ENCODE results near the gene PIK3IP1. TPM values are rescaled to one million over a fixed set of nuclear protein-coding genes. Genes with fewer than 3 reads are reported as not detected.
A peak's percentile ranks its signal among the peaks of the same experiment; 100 is the strongest.
"Not testable (repeated sequence)": the region's sequence is repeated elsewhere in the genome, so short reads cannot be mapped to it uniquely, and the experiment has no call there.

PIK3IP1 gene, protein sequence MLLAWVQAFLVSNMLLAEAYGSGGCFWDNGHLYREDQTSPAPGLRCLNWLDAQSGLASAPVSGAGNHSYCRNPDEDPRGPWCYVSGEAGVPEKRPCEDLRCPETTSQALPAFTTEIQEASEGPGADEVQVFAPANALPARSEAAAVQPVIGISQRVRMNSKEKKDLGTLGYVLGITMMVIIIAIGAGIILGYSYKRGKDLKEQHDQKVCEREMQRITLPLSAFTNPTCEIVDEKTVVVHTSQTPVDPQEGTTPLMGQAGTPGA
- 3.2 TPM for total RNA-seq

DNA sequence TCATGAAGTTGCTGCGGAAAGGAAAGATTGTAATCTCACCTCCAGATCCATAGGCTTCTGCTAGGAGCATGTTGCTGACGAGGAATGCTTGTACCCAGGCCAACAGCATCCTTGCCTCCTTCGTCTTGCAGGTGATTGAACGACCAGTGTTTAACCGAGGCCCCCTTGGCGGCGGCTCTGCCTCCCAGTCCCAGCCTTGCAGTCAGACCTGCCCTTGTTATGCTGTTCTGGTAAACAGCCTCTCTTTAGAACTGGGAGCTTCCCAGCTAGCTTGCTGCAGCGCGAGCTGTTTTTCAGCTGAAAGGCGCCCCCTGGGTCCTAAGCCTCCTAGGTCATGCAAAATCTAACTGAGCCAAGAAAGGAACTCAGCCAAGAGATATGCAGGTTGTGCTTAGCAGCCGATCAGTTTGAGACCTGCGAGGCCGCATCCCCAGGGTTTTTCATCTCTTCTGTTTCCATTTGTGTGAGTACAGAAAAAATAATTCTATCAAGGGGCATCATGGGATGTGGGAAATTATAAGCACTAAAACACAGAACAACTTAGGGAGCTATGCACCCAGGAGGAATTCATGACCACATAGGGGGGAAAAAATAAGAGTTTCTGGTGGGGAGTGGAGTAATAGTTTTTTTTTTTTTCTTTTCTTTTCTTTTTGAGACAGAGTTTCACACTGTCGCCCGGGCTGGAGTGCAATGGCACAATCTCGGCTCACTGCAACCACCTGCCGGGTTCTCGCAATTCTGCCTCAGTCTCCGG is at the start of gene PIK3IP1:
Gene PIK3IP1, minus strand, starts transcription at position 253 of the 754 bp plus-strand sequence. Its CDS starts 144 bp downstream, at position 109.
- DNase-seq (ENCODE audit: low spot score) (peak; percentile 88), ATAC-seq (peak; percentile 84)

DNA sequence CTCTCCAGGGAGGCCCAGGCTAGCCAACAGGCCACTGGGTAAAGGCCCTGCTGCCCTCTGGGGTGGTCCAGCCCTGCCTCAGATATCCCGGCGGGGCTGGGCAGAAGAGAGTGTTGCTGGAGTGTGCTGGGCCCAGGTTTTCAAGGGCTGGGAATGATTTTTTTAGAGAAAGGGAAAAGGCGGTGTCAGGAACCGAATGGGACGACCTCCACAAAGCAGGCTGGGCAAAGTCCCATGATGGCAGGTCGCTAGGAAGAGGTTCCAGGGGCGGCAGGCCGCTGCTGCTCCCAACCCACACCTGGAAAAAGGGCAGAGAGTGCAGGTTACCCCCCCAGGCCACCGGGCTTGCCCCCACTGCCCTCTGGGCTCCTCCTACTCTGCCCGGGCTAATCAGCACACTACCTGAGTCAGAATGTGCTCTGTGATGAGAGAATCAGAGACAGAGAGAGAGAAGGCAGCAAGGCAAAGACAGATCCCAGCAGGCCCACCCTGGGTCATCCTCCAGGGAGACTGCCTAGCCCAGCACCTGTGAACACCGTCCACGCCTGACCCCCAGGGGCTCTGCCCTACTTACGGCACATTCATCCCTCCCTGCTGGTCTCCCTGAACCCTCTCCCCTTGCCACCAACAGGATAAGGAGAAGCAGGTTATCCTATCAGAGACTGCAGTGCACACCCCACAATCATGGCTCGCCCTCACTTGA is 49.2 kb upstream of the PIK3IP1 start:
- DNase-seq (ENCODE audit: low spot score) (no peak), ATAC-seq (no peak)

DNA sequence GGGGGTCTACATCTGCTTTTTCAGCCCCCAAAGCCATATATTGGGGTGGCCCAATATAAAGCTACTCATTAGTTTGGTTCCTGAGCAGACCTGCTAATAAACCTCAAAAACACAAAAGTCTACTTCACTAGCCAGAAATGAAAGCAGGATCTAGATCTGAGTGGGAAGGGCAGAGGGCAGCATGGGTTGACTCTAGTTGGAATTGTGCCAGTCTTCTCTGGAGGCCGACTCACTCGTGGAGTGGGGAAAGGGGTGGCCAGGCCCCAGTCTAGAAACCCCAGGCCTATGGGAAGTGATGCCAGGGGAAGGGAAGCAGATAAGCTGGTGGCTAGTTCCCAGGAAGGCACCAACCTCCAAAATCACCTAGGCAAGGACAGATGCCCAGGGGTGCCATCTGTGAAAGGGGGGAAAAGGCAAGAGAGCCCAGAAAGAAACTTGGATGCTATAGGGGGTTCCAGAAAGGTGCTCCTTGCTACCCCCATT is 48.5 kb upstream of the PIK3IP1 start:
- DNase-seq (ENCODE audit: low spot score), result no peak
- ATAC-seq, result no peak

DNA sequence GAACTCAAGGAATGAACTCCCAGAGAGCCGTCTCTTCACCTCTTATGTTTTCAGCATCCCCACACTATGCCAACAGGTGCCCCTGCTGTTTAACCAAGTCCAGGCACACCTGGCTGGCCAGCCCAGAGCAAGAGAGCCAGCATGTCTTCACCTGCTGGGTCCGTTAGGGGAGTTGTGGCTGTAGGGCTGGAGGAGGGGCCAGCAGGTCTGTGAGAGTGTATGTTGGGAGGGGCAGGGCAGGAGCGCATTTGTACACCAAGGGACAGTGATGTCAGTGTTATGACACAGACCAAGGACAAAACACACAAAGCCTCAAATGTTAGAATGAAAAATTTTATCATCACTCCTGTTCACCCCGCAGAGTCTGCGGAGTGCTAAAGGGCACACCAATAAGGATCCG is 48.1 kb upstream of the PIK3IP1 start:
- DNase-seq (ENCODE audit: low spot score) (no peak), ATAC-seq (no peak)

DNA sequence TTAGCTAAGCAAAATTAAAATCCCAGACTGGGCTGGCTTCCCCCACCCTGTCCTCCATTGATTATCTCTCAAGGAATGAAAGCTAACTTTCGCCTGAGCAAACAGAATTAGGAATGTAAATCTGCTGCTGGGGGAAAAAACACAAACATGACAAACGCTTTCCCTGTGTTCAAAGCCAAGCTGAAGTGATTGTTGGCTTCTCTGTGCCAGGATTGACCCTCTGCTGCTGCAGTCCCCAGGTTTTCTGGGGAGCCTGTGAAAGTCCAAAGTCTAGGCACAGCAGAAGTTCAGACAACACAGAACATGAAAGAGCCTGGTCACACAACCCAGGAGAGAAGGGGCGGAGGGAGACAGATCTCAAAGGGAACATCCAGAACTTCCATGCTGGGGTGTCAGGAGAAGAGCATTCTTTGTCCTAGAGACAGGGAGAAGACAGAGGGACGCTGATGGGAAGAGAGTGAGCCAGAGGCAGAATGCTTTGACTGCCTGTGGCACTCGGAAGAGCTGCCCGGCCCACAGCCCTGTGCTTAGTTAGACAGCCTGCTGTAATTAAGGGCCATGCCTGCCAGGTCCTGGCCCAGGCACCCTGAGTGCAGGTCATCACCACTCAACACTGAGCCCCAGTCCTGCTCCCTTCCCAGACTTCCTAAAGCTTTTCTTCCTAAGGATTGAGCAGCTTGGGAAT is 47.0 kb upstream of the PIK3IP1 start:
- ATAC-seq, result peak; percentile 10

DNA sequence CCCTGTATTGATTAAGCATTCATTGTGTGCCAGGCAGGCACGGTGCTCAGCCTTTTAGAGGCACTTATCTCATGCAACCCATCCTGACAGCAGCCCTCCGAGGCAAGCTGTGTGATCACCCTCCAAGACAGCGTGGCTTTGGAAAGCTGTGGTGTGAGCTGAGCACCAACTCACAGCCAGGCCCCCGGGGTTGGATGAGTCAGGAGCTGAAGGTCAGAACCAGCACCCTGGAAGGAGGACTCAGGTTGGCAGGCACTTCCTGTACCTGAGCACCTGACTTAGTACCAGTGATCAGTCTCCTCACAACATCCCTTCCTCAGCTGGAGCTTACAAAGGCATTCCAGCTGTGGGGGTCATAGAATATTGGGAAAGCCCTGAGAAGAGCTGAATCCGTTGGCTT is 44.9 kb upstream of the PIK3IP1 start:
- ATAC-seq (no peak), DNase-seq (ENCODE audit: low spot score) (no peak)

More for the DNA sequence above, 47.0 kb upstream of the PIK3IP1 start:
- no peak for DNase-seq (ENCODE audit: low spot score)

DNA sequence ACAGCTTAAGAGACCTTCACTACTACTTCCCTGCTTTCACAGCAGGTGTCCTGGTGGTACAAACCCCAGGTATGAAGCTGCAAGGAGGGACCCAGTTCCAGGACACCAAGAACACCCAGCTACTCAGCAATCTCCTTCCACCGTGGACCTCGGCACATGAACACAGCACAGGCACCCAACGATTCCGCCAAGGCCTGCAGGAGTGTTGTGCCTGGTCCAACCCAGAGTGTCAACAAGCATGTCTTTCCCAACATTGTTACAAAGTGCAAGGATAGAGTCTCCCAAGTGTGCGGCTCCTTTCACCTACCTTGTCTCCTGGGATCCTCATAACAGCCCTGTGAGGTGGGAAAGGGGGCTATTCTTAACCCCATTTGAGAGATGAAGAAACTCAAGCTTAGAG is 42.0 kb upstream of the PIK3IP1 start:
- peak; percentile 83 for ATAC-seq

DNA sequence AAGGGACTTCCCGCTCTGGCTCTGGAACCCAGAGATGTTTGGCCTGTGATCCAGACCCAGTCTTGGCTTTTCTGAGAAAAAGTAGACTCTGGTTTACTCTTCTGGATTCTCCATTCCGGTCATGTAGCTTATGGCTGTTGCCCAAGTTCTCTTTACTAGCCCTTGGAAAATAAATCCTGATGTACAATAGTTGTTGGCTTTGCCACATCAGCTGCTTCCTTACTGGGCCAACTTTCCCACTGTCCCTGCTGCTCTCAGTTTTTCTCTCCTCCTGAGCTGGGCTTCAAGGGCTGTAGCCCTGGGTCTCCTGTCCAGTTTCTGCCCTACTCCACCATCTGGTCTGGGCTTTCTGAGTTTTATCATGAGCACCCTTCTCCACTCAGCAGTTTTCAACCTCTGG is 41.4 kb upstream of the PIK3IP1 start:
- ATAC-seq, result no peak
- no peak for DNase-seq (ENCODE audit: low spot score)

More for the DNA sequence above, 42.0 kb upstream of the PIK3IP1 start:
- DNase-seq (ENCODE audit: low spot score), result peak; percentile 62

DNA sequence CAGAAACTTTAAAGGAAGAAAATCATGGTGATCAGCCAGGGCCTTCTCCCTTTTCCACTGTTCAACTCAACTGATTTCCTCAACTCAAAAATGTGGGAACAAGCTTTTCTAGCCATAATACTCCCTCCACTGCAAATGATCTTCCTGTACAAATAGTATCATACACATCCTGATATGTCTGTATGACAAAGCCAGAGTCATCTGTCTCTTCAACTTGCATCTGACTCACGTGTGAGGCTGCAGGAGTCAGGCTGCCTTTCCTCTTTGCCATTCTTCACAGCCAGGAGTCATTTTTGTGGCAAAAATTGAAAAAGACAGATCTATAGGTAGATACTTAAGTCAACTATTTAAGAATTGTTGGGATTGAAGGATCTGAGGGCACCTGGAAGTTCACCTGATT is 40.6 kb upstream of the PIK3IP1 start:
- DNase-seq (ENCODE audit: low spot score) (no peak), ATAC-seq (no peak)

DNA sequence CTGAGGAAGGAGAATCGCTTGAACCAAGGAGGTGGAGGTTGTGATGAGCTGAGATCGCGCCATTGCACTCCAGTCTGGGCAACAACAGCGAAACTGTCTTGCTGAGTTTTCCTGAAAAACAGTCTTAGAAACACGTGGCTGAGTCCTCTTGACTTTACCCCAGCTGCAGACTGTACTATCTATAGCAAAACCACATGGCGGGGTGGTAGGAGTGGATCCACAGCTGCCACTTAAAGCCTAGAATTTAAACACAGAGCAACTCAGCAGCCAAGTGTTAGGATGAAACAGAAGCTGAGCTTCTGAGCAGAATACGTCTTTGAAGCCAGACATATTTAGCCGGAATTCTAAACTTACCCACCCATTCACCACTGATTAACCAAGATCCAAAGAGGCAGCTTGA is 39.7 kb upstream of the PIK3IP1 start:
- ATAC-seq (no peak), DNase-seq (ENCODE audit: low spot score) (no peak)

DNA sequence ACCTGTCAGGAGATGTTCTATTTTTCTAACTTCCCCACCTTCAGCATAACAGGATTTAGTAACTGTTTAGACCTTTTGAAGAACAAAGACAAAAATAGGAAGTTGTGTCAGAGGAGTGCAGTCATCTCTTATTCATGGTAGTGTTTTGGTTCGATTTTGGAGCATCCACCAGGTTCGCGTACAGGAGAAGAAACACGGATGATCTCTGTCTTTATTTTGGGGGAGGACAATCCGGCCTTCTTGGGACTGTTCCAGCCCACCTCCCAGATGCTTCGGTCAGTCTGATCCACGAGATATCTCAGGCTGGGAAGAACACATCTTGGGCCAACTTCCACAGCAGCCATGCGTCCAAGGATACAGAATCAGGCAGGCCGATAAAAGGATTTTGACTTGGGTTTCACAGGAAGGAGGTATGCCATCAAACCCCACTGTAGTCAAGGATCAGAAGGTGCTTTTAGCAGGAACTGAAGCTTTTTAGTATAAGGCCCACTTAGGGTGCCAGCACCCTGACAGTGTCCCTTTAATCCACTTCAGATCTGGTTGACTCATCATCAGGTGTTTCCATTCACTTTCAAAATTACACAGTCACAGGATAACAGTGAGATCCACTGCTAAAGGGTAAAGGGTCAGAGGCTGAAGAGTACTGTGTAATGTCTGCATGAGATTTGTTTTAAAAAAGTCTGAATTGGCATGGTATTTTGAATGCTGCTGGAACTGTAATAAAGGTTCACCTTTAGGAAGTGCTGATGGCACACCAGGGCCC is 37.3 kb upstream of the PIK3IP1 start:
- no peak for DNase-seq (ENCODE audit: low spot score)
- ATAC-seq, result peak; percentile 13

DNA sequence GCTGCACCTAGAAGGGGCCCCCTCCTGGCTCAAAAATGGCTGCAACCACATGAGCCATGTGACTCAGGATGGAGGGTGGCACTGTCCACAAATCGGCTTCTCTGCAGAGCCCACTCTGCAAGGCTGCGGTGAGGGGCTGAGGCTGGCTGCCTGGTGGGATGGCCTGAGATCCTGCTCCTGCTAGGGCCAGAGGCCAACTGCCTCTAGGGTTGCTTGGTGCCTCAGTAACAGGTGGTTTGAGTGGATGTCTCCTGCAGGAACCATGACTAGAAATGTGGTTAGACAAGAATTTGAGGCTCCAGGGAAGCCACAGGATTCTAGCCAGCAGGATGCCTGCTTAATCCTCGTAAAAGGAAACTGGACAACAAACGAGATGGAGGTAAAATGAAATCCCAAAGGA is 36.7 kb upstream of the PIK3IP1 start:
- no peak for ATAC-seq
- no peak for DNase-seq (ENCODE audit: low spot score)

DNA sequence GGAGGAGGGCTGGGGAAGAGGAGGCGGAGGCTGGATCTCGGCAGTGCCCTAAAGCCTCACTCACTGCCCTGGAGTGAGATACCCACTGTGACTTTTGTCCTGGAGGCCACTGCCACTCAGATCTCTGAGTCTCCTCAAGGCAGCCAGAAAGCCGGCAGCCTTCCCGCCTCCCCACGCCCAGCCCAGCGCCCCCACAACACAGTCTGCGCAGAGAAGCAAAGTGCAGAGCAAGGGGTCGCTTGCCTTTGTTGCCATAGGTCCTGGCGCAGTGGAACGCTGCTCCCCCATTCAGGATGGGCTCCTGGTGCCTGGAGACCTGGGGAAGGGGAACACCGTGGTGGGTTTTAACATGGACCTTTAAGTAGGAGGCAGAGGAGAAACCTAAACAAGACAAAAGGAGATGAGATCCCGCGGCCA is 36.3 kb upstream of the PIK3IP1 start:
- DNase-seq (ENCODE audit: low spot score) (no peak), ATAC-seq (no peak)

DNA sequence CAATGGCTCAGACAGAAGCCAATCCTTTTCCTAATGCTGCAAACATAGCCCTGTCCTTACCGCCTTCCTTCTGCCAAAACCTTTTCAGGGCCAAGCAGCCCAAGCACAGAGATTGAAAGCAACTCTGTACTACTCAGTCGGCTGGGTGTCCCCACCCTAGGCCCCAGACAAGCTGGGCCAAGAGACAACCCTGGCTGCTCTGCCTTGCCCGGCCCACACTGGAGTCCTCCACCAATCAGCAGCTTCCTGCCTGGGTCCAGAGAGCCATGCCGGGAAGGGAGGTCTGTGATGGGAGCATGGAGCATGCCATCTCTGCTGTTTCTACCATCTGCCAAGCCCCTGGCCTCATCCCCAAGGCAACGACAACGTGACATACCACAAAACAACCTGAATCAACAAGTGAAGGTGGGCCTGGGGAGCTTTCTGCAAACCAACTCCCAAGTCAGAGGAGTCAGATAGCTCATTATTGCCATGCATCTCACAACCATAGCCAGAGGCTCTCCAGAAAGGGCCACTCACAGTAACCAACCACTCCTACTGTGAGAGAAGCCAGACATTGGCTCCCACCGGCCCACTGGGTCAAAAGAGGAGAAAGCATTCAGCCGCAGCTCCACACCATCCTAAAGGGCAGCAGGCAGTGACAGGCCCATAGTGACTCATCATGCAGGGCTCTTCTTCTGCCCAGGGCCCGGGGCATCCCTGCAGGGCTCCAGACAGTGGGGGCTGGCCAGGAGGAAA is 35.7 kb upstream of the PIK3IP1 start:
- DNase-seq (ENCODE audit: low spot score) (no peak), ATAC-seq (no peak)

DNA sequence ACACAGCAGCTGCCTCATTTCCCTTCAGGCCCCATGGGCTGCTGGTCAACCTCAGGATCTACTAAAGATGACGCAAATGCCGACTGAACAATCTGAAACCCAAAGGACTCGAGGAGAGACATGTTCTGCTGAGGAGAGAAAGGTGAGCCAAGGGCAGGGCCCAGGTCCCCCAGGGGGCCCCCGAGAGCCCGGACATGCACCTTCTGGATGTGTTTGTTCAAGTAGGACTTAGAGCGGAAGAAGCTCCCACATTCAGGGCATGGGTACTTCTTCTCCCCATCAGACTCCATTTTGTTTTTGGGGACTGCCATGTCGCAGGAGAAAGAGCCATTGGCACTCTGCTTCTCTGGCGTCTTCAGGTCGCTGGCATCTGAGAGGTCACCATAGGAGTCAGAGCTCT is 34.6 kb upstream of the PIK3IP1 start:
- no peak for ATAC-seq
- no peak for DNase-seq (ENCODE audit: low spot score)

DNA sequence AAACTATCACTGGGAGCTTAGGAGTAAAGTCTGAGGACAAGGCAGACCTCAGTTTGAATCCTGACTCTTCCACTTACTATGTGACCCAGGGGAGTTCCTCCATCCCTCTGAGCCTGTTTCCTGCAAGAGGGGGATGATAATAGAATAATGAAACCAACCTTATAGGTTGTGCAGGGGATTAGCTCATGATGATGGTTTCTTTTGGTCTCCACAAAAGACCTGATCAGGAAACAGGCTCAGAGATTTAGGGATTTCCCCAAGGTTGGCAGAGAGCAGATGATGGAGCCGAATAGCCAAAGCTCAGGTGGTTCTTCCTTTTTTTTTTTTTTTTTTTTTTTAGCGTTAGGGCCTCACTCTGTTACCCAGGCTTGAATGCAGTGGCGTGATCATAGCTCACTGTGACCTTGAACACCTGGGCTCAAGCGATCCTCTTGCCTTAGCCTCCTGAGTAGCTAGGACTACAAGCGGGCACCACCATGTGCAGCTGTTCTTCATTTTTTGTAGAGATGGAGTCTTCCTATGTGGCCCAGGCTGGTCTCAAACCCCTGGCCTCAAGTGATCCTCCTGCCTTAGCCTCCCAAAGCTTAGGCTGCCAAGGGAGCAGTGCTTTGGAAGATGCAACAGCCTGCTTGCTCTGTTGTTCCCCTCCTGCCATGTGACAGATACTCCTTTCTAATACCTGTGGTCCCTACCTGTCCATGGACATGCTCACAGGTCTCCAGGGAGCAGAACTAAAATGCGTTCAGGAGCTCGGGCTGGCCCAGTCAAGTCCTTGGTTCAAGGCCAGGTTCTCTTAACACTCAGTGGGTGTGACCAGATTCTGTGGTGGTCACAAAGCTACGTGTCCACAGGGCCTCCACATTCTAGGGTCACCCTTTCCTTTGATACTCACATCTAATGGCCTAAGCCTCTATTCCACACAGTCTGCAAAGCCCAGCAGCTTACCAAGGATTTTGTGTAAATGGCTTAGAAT is 31.6 kb upstream of the PIK3IP1 start:
- DNase-seq (ENCODE audit: low spot score), result no peak
- ATAC-seq, result no peak

DNA sequence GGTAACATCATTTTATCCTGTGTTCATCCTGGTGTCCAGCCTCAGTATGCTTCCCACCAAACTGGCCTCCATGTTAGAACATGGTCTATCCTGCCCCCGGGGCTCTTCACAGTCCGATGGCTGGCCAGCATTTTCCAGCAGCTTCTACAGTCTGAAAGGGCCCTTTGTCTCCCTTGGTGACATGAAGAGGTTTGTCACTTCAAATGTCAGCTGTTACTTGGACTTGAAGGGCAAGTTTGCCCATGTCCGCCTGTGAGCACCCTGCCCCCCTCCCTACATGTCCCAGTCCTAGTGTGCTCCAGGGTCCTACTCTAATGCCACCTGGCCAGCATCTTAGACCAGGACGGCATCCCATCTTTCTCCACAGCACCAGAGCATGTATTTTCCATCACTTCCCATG is 29.1 kb upstream of the PIK3IP1 start:
- DNase-seq (ENCODE audit: low spot score) (no peak), ATAC-seq (no peak)

DNA sequence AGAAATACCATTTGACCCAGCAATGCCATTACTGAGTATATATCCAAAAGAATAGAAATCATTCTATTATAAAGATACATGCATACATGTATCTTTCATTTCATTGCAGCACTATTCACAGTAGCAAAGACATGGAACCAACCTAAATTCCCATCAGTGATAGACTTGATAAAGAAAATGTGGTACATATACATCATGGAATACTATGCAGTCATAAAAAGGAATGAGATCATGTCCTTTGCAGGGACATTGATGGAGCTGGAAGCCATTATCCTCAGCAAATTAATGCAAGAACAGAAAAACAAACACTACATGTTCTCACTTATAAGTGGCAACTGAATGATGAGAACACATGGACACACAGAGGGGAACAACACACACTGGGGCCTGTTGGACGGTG is 21.9 kb upstream of the PIK3IP1 start:
- DNase-seq (ENCODE audit: low spot score); ATAC-seq: not testable (repeated sequence)

Measured in left lobe of liver (tissue), 2 donors.